NCI-H1417 treated with DMSO at 0.1 percent for 48 hours (cell line): ENCODE measurements around the gene AQP12A.

Experiments used
- DNase-seq: peaks from one replicate; lab custom pipeline; 2025; lab: John Stamatoyannopoulos, UW

The AQP12A gene

DNA sequence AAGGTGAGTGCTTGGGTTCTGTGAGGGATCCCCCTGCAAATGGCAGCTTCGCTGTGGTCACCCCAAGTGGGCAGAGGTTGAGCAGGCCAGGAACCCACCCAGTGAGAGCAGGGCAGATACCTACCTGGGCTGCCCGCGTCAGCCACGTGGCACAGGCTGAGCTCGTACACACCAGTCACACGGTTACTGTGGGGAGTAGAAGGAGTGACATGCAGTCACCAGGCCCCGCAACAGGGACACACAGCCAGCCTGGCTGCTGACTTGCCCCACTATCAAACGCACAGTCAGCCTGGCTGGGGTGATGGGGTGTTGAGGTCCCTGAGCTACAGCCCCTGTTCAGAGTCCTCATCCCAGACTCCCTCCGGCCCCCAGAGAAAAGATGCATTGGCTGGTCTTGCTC, 32.2 kb downstream of the AQP12A start:
- DNase-seq, result no peak

DNA sequence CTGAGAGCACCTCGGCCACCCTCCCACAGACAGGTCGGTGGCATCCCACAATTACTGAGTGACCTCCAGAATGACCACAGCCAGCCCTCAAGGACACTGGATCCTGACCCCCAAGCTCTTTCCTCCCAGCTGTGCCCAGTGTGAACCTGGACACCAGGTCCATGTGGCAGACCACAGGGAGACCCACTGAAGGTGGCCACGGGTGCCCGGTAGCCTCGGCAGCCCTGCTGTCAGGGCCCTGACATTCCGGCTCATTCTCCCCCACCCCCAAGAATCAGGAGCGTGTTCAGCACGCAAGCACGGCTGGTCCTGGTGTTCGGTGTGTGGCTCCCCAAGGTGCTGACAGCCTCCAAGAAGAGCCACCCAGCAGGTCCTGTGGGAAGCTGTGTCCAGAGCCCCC, 32.8 kb downstream of the AQP12A start:
- no peak for DNase-seq

DNA sequence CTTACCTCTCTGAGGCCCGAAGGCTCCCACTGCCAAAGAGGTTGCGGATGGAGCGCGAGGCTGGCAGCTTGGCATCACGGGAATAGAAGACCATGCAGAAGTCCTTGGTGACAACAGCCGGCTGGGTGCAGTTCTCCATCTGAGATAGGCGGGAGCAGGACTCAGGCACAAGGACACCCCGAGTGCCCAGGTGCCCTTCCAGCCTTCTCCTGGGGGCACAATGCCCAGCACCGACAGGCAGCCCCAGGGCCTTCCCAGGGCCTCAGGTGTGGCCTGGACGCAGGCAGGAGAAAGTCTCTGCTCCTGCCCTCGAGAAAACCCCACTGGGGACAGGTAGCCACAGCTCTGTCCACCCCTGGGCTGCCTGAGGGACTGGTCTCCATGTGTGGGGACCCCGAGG, 33.6 kb downstream of the AQP12A start:
- no peak for DNase-seq

DNA sequence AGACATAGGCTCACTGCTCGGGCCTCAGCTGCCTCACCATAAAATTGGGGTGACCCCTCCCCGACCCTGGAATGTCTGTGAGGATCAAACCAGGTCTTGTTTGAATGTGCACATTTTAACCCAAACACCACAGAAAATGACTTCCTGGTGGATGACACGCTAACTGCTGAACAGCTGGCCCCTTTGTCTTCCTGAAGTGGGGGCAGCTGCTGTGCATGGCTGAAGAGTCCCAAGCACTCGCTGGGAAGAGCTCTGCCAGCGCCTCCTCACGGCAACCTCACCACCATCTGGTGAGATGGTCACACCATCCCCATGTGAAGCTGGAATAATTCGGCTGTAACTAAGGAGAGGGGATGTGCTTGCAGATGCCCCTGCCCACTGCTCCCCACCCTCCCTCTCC, 34.0 kb downstream of the AQP12A start:
- DNase-seq, result no peak

DNA sequence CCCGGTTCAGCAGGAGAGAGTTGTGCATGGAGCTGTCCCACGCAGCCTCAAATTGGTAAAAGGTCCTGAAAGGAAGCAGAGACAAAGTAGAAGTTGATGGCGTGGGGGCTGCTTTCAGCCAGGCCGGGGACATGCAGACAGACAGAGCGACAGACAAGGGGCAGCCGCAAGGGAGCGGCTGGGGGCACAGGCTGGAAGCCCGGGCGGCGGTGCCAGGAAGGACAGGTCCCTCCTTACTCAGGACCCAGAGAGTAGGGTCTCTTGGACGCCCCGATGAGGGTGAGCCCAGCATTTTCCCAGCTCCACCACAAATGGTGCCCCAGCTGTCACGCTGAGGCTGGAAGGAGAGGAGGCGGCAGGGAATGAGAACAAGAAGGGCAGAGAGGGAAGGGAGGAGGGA, 35.2 kb downstream of the AQP12A start:
- DNase-seq, result no peak

DNA sequence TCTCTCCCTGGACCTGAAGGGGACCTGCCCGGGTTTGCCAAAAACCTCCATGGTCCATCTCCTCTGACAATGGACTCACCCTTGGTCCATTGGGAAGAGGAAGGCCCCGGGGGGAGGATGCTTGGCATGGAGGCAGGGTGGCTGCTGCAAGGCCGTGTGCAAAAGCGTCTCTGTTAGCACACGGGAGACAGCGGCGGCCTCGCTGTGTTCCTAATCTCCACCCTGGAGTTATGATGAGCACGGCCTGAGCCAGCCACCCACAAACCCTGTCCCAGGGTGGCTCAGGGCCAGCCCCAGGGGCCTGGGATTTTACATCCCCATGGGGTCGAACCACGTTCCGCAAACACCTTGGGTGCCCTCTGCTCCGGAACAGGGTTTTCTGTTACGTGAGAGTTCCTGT, 35.8 kb downstream of the AQP12A start:
- DNase-seq, result no peak

DNA sequence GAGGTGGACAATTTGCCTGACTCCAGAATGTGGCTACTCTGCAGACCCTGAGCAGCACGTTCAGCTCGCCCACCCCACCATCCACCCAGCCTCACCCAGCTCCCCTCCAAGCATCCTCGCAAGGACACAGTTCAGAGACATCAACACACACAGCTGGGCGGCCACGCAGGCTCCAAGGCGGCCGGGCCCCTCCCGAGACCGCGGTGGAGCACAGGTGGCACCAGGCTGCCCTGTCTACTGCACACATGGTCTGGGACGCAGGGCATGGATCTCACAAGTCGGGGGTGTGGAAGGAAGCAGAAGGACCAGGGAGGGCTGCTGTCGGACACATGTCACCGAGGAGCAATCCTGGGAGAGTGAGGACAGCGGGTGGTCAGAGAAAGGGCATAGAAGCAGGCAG, 36.2 kb downstream of the AQP12A start:
- DNase-seq, result no peak

DNA sequence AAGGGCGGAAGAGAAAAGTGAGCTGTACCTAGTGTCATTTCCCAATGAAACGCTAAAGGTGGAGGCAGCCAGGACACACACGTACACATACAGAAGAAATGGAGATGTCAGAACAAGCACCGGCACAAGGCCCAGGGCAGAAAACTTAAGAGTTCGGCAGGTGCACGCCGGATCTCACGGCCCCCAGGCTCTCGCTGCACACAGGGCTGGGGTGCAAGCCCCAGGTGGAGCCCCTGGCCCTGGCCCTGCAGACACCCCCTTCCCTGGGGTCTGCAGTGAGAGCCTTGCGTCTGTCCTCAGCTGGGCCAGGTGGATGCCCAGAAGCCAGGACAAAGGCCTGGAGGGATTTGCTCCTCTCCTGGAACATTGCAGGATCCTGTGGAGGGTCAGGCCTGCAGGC, 36.7 kb downstream of the AQP12A start:
- no peak for DNase-seq

DNA sequence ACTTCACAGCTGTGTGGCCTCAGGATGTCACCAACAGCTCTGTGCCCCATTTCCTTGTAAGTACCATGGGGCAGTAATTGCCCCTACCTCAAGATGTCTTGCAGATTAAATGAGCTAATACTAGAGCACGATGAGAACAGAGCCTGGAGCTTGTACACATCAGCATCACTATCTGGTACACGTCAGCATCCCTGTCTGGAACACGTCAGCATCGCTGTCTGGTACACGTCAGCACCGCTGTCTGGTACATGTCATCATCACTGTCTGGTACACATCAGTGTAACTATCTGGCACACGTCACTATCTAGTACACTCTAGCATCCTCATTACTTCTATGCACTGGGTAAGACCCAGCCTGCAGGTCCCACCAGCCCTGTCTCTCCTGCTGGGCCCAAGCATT, 37.2 kb downstream of the AQP12A start:
- DNase-seq, result no peak

DNA sequence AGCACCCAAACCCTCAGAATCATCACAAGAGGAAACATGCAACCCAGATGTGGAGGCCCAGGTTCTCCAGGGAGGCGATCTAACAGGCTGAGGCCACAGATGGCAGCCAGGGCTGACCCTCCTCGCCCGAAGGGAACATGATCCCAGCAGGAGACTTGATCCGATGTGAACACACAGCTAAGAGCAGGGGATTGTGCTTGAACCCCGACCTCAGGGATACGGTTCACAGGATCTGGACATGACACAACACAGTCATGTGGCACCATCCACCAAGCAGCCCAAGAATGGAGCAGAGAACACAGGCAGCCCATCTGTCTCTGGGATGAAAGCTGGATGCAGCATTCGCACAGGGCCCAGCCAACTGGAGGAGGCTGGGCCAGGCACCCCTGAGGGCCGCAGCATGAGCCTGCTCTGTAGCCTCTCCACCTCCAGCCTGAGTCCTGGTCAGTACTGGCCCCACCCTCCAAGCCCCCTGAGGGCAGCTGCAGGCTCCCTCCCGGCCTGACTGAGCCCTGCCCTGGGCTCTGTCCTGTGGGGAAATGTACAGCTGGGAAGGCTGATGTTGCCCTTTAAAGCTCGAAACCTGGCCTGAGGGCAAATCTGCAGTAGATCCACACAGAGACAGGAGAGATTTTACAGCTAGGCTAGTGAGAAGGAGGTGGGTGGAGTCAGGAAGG, 39.0 kb downstream of the AQP12A start:
- DNase-seq, result no peak

DNA sequence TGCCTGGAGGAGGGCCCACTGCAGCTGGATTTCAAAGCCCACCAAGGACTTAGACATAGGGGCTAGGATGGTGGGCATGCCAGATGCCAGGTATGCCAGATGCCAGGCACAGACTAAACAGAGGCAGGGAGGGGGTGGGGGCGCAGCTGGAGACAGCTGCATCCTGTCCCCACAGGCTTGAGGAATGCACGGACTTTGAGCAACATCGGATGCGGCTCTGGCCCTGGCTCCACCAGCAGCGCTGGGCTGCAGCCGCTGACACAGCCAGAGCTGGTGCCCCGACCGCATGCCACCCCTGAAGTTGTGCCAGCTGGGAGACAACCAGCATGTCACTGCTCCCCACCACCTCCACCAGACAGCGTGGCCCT, 39.5 kb downstream of the AQP12A start:
- no peak for DNase-seq

DNA sequence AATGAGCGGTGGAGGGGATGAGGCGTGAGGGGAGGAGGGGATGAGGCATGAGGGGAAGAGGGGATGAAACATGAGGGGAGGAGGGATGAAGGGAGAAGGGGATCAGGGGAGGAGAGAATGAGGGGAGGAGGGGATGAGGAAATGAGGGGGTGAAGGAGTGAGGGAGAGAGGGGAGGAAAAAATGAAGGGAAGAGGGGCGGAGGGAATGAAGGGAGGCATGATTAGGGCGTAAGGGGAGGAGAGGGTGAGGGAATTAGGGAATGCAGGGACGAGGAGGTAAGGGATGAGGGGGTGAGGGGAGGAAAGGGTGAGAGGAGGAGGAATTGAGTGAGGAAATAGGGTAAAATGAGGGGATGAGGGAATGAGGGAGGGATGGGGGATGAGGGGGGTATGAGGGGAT, 40.5 kb downstream of the AQP12A start:
- no peak for DNase-seq

DNA sequence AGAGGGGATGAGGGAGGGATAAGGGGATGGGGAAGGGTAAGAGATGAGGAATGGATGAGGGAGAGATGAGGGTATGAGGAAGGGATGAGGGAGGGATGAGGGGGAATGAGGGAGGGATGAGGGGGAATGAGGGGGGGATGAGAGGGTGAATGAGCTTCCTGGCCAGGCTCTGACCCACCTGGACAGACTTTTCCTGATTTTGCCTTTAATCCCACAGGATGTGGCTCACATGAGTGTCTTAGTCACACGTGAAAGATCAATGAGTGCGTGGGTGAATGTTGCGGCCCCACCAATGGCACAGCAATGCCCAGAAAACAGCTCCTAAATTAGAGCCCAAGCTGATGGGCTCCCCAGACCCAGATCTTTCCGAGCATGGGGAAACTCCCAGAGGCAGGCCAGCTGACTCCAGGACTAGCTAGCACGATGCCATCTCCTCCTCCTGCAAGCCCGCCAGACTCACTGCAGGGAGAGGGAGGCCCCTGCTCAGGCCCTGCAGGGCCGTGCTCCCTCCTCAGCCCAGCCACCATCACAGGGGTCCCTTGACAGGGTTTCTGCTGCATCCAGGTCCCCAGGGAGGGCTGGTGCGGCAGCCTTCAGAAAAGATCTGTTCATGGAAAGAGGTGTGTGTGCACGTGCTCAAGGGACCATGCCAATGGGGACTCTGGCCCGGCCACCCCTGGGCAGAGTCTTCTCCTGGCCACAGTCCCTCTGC, 41.4 kb downstream of the AQP12A start:
- no peak for DNase-seq

DNA sequence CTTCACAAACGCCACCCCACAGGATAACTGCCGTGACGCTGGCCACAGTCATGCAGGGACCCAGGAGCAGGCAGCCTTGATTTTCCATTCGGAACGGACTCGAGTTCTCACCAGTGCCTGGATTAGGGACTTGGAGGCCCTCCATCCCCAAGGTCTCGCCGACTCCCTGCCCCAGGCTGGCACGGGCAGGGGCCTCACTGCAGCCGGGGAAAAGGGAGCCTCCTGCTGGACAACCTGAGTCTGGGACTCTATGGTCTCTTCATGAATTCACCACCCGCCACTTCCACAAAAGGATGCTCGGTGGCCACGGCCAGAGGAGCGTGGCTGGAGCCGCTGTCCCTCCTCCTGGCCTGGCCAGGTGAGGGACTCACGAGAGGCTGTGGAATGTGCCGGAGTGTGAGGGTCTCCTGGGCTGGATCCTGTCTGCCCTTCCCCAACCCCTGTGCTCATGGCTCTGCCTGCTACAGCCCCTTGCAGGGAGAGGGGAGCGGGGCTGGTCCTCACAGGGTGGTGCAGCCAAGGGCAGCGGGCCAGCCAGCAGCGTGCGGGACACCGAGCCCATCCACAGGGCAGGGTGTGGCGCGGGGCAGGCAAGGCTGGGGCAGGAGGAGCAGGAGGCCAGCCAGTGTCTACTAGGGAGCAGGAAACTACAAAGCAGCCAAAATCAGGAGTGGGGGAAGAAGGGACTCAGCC, 42.3 kb downstream of the AQP12A start:
- DNase-seq, result no peak

DNA sequence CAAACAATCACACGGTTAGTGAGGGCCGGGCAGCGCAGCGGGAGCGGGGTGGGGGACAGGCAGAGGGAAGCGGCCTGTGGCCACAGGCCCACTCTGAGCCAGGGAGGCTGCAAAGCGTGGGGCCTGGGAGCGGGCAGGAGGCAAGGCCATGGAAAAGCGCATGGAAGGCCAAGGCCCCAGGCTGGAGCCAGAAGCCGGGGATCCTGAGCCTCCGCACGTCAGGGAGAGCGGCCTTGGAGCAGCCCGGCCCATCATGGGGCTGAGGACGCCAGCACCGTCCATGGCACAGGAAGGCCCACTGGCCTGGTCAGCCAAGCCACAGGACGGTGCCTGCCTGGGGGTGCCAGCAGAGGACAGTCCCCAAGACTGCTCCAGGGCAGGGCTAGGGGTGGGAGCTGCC, 43.1 kb downstream of the AQP12A start:
- DNase-seq, result no peak

DNA sequence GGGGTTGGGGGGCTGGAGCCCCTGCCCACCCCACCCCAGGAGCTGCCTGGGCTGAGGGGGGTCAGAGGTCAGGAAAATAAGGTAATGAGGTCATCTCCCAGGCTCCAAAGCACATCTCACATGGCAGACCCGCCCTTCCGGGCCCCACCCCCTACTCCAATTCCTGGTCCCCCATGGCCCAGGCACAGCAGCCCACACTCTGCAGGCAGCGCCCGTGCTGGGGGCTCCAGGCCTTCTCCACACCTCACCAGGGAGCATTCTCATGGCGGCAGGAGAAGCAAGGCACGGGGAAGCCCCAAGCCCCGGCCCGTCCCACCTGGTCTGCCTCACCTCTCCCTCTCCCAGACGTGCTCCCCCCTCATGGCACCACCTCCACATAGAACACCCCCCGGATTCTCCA, 43.8 kb downstream of the AQP12A start:
- no peak for DNase-seq

DNA sequence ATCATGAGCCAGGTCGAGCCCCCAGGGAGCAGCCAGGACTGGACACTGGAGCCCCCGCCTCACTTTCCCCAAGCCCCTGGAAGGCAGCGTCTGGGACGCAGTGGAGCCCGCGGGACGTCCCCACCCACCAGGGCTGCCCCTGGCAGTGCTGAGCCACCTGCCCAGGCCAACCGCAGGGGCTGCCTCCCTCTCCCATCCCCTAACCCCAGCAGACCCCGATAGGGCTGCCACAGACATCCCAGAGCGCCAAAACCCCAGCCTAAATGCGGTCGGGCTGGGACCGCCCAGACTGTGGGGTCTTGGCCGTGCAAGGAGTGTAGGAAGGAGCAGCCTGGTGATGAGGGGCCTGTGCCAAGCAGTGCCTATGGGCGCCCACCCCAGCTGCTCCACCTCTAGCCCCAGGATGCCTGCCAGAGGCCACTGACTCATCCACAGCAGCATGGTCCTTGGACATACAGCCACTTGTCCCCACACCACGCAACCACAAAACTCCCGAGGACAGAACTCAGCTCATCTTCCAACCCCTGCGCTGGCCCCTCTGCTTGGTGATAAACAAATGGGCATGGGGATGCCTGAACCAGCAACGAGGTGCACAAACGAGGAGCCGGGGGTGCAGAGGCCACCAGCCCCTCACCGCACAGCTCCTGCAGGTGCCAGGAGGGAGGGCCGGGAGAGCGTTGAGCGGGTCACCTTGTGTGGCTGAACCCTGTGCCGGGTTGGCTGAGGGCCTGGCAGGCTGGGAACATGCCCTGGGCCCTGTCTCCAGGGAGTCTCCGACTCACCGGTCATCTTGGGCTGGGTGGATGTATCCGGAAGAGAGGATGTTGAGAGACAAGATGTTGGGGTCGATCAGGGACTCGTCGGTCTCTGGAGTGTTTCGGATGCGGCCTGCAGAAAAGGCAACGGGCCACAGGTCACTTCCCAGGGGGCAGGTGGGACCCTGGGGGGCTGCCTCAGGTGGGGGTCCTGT, 44.9 kb downstream of the AQP12A start:
- DNase-seq, result no peak

DNA sequence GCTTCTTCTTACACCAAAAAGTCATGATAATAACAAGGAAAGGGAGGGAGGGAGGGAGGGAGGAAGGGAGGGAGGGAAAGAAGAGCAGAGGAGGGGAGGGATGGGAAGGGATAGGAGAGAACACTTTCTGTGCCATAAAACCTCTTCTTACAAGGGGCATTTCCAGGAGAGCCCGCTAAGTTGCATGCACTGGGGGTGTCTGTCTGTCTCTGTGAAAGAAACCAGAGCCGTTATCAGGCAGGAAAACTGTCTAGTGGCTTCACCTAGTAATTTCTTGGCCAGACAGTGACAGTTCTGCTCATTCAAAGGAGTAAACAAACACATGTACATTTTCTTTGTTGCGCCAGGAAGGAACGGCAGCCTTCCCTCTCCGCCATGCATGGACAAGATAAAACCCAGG, 45.8 kb downstream of the AQP12A start:
- DNase-seq, result no peak

DNA sequence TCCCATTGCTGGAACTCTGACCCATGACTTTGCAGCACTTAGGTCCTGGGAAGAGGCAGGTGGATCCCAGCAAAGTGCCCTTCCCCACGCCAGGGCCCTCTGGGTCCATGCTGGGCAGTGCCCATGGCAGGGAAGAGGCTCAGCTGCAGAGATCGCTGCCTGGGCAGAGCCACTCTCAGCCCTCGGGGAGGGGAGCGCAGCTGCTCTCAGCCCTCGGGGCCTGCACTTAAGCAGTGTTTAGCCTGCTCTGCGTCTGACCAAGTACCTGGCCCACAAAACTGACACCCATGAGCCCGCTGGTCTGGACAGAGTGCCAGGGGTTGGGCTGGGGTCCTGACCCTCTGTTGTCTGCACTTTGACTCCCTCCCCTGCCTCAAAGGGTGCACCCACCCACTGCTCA, 46.3 kb downstream of the AQP12A start:
- no peak for DNase-seq

DNA sequence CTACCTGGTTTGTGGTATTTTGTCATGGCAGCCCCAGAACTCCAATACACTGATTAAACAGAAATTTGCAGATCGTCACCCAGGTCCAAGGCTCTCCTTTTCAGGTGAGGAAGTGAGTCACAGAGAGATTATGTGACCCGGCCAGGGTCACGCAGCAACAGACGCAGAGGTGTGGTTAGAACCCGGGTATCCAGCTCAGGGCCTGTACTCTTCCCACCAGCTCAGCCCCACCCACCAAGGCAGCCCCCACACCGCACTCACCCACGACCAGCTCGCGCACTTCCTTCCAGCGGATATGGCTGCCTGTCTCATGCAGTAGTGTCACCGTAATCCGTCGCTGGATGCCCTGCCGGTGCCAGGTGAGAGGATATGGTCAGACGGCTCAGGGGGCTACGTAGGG, 48.1 kb downstream of the AQP12A start:
- no peak for DNase-seq

DNA sequence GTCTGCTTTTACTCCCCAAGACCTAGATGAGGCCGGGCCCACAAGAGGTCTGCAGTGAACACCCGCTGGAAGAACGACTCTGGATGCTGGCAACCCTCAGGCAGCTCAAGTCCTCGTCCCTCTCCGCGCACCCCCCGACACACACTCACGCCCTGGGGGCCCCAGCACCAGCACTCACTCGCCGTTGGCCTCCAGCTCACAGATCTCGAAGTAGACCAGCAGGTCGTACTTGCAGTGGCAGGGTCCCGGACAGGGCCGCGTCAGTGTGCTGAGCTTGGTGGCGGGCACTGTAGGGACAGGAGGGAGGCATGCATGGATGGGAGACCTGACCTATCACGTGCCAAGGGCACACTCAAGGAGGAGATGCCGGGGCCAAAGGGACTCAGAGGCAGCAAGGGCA, 49.4 kb downstream of the AQP12A start:
- DNase-seq, result no peak

DNA sequence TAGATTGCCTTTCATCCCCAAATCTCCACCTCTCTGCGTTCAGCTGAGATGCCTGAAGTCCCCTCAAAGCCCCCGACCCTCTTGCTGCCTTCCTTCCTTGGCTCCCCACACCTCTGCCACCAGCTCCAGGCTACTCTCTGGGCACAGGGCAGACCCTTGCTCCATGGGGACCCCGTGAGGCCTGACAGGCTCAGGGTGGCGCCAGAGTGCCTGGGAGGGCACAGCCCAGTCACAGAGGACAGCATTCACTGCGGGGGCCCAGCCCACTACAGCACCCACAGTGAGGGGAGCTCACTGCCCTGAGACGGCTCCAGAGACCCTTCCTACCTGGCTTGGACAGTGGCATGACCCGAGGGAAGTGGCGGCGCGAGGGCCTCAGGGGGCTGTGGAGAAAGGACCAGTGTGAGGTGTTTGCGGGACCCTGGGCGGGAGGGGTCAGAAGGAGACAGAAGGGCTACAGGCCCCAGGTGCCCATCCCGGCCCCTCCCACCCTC, 51.0 kb downstream of the AQP12A start:
- DNase-seq, result no peak
